CD4-positive, alpha-beta T cell treated with Interleukin-1 beta for 1 hour (primary cell): ENCODE results near the gene PAFAH2.

Experiments used
- DNase-seq, 2 donors: peaks; one replicate each; pipeline ENCODE4 v3.0.0-alpha.2; 2020 to 2022

The PAFAH2 gene

GRCh38 chr1:25927521-25928265, 70.2 kb downstream of the PAFAH2 start:
- DNase-seq: no peak

- DNase-seq: no peak
Observed at GRCh38 chr1:25926731-25927496, 70.9 kb downstream of the PAFAH2 start.

GRCh38 chr1:25924454-25924853, 73.4 kb downstream of the PAFAH2 start:
- DNase-seq: no peak

- DNase-seq: peak in 1 of 2 donors; percentile 11
Observed at GRCh38 chr1:25922971-25923552, 74.8 kb downstream of the PAFAH2 start.

GRCh38 chr1:25922056-25922970, 75.5 kb downstream of the PAFAH2 start:
- peak; percentile 44 to 55 for DNase-seq

- DNase-seq: no peak
Observed at GRCh38 chr1:25918615-25919014, 79.2 kb downstream of the PAFAH2 start.

- DNase-seq: peak in 1 of 2 donors; percentile 22
Observed at GRCh38 chr1:25917996-25918395, 79.9 kb downstream of the PAFAH2 start.

GRCh38 chr1:25916460-25916859, 81.4 kb downstream of the PAFAH2 start:
- DNase-seq: no peak

- DNase-seq: no peak
Observed at GRCh38 chr1:25914074-25914995, 83.5 kb downstream of the PAFAH2 start.

GRCh38 chr1:25913206-25913605, 84.7 kb downstream of the PAFAH2 start:
- DNase-seq: no peak

GRCh38 chr1:25912076-25912831, 85.6 kb downstream of the PAFAH2 start:
- DNase-seq: no peak

- DNase-seq: no peak
Observed at GRCh38 chr1:25911162-25911561, 86.7 kb downstream of the PAFAH2 start.
